HL-60/S4 treated with phorbol 12-myristate 13-acetate at 8.2 ng/mL for 4 days and 3 days (cell line): ENCODE results near the gene RABEPK.
"Not testable (repeated sequence)": the region's sequence is repeated elsewhere in the genome, so short reads cannot be mapped to it uniquely, and the experiment has no call there.

ENCODE experiments used
- in situ Hi-C: fragments of 300-500 bp; cut with MboI; formaldehyde crosslinking; loops from 2 replicates; pipeline ENCODE4 v1.15.0; 2022; ENCODE audit warnings: low sequenced_read_pairs

The RABEPK gene

GRCh38 chr9:125200216-125201047, at the start of gene RABEPK:
RABEPK (plus strand) TSS chr9:125200542; CDS start chr9:125203014, 2,472 bp downstream.
- in situ Hi-C loops: no loop called here

- in situ Hi-C loops: no loop called here
Measured at GRCh38 chr9:125151730-125152129, 48.6 kb upstream of the RABEPK start.

GRCh38 chr9:125153712-125154367, 46.5 kb upstream of the RABEPK start:
- in situ Hi-C loops: no loop called here

GRCh38 chr9:125156551-125156950, 43.8 kb upstream of the RABEPK start:
- in situ Hi-C loops: no loop called here

- in situ Hi-C loops: no loop called here
Measured at GRCh38 chr9:125160750-125161149, 39.6 kb upstream of the RABEPK start.

GRCh38 chr9:125161284-125161918, 38.9 kb upstream of the RABEPK start:
- in situ Hi-C loops: no loop called here

- in situ Hi-C loops: not testable (repeated sequence)
Measured at GRCh38 chr9:125162891-125163290, 37.5 kb upstream of the RABEPK start.

GRCh38 chr9:125166762-125167161, 33.6 kb upstream of the RABEPK start:
- in situ Hi-C loops: no loop called here

- in situ Hi-C loops: no loop called here
Measured at GRCh38 chr9:125169895-125170294, 30.4 kb upstream of the RABEPK start.

GRCh38 chr9:125172031-125172755, 28.1 kb upstream of the RABEPK start:
- in situ Hi-C loops: no loop called here

GRCh38 chr9:125176636-125177035, 23.7 kb upstream of the RABEPK start:
- in situ Hi-C loops: no loop called here

- in situ Hi-C loops: no loop called here
Measured at GRCh38 chr9:125177888-125178287, 22.5 kb upstream of the RABEPK start.

GRCh38 chr9:125179776-125180175, 20.6 kb upstream of the RABEPK start:
- in situ Hi-C loops: not testable (repeated sequence)

- in situ Hi-C loops: no loop called here
Measured at GRCh38 chr9:125180876-125181275, 19.5 kb upstream of the RABEPK start.

GRCh38 chr9:125181756-125182155, 18.6 kb upstream of the RABEPK start:
- in situ Hi-C loops: not testable (repeated sequence)

GRCh38 chr9:125183054-125183453, 17.3 kb upstream of the RABEPK start:
- in situ Hi-C loops: no loop called here

- in situ Hi-C loops: no loop called here
Measured at GRCh38 chr9:125183561-125183960, 16.8 kb upstream of the RABEPK start.

- in situ Hi-C loops: no loop called here
Measured at GRCh38 chr9:125189011-125189360, 11.4 kb upstream of the RABEPK start.

GRCh38 chr9:125189361-125190289, 10.7 kb upstream of the RABEPK start, which contains the start of gene PPP6C:
PPP6C (minus strand) TSS chr9:125189803; CDS start chr9:125189718, 85 bp downstream.
- in situ Hi-C loops: no loop called here

GRCh38 chr9:125190361-125190801, 10.0 kb upstream of the RABEPK start:
- in situ Hi-C loops: no loop called here
